T47D (cell line): ENCODE data around the gene PFKFB2.

Source experiments
- DNase-seq, 2 experiments: peaks; one replicate each; pipeline versions ENCODE4 v3.0.0 to v3.0.0-alpha.2; 2011 to 2012; ENCODE audit warnings: low read depth in 1 of 2, low spot score in 1 of 2
- JUND ChIP-seq: IDR thresholded peaks from 2 replicates; pipeline ENCODE4 v1.6.1; 2012; ENCODE audit warnings: low read depth
- in situ Hi-C: cut with HindIII; loops from 2 replicates; pipeline ENCODE4 v1.10.0; 2016; ENCODE audit warnings: low sequenced_read_pairs, low pct_unique_long_range_greater_than_20kb

The PFKFB2 gene

GRCh38 chr1:207017615-207018559 lies 35.2 kb upstream of the PFKFB2 start:
- in situ Hi-C loops, result no loop called here
- no peak for DNase-seq
- no peak for TF ChIP-seq JUND

GRCh38 chr1:207018707-207019106 lies 34.4 kb upstream of the PFKFB2 start:
- no peak for TF ChIP-seq JUND
- in situ Hi-C loops, result no loop called here
- no peak for DNase-seq

GRCh38 chr1:207019161-207019560 lies 33.9 kb upstream of the PFKFB2 start:
- no peak for DNase-seq
- no peak for TF ChIP-seq JUND
- in situ Hi-C loops, result no loop called here

- no peak for TF ChIP-seq JUND
- no peak for DNase-seq
- in situ Hi-C loops, result no loop called here
Measured at GRCh38 chr1:207019661-207020060, 33.4 kb upstream of the PFKFB2 start.

GRCh38 chr1:207020065-207020708 lies 32.9 kb upstream of the PFKFB2 start:
- no peak for TF ChIP-seq JUND
- DNase-seq, result no peak
- in situ Hi-C loops, result no loop called here

GRCh38 chr1:207020709-207021107 lies 32.4 kb upstream of the PFKFB2 start:
- no peak for TF ChIP-seq JUND
- in situ Hi-C loops, result no loop called here
- no peak for DNase-seq

GRCh38 chr1:207021139-207021861 lies 31.8 kb upstream of the PFKFB2 start:
- TF ChIP-seq JUND, result no peak
- in situ Hi-C loops, result no loop called here
- no peak for DNase-seq

- in situ Hi-C loops, result no loop called here
- no peak for DNase-seq
- TF ChIP-seq JUND, result no peak
Measured at GRCh38 chr1:207021876-207022596, 31.0 kb upstream of the PFKFB2 start.

- in situ Hi-C loops, result no loop called here
- DNase-seq, result no peak
- no peak for TF ChIP-seq JUND
Measured at GRCh38 chr1:207022996-207023679, 29.9 kb upstream of the PFKFB2 start.

- no peak for TF ChIP-seq JUND
- in situ Hi-C loops, result no loop called here
- no peak for DNase-seq
Measured at GRCh38 chr1:207024202-207025145, 28.6 kb upstream of the PFKFB2 start.
